Measurements from ENCODE around the gene TET1.
"Not testable (repeated sequence)": the region's sequence is repeated elsewhere in the genome, so short reads cannot be mapped to it uniquely, and the experiment has no call there.

The TET1 gene

GRCh38 chr10:68560186-68560942, at the start of gene TET1:
TSS of gene TET1 (plus strand) at chr10:68560337. CDS start at chr10:68572339, 12,002 bp downstream.
- DNase-seq: no peak

GRCh38 chr10:68516216-68516615, 43.9 kb upstream of the TET1 start:
- not testable (repeated sequence) for DNase-seq

- no peak for DNase-seq
Observed at GRCh38 chr10:68516766-68517165, 43.4 kb upstream of the TET1 start.

DNA sequence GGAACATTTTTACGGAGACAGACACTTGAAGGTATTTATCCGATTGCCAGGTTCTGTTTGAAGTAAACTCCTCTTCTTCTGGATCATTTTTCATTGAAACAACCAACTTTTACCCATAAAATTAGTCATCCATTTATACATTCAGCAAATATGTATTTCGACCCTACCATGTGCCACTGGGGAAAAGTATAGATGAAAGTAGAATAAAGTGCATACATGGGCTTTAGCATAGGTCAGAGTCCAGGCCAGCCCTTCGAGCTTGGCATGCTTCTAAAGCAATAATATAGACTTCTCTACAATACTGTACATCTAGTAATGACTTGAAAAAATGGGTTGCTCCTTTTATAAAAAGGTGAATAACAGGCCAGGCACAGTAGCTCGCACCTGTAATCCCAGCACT, 42.9 kb upstream of the TET1 start:
- no peak for DNase-seq

DNA sequence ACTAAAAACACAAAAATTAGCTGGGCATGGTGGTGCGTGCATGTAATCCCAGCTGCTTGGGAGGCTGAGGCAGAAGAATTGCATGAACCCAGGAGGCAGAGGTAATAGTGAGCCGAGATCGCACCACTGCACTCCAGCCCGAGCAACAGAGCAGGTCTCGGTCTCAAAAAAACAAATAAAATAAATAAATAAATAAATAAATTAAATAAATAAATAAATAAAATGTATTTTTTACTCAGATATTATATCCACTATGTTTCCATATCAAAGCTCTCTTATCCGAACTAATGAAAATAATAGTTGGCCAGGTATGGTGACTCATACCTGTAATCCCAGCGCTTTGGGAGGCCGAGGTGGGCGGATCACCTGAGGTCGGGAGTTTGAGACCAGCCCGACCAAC, 41.5 kb upstream of the TET1 start:
- DNase-seq: not testable (repeated sequence)

GRCh38 chr10:68525490-68526038, 34.6 kb upstream of the TET1 start:
- not testable (repeated sequence) for DNase-seq

GRCh38 chr10:68526634-68527307, 33.4 kb upstream of the TET1 start:
- DNase-seq: no peak

DNA sequence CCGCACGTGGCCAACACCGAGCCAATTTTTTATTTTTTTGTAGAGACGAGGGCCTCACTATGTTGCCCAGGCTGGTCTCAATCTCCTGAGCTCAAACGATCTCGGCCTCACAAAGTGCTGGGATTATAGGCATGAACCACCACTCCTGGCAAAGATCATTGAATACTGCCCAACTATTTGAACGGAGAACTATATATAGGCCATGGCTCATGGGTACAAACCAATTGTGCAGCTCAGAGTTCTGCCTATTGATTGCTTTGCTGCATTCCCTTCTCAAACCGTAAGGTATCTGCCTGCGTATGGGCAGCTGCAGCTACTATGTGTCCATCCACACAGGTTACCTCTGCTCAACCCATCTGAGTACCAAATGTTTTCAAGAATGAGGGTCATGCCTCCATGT, 23.2 kb upstream of the TET1 start:
- no peak for DNase-seq

GRCh38 chr10:68537796-68538195, 22.3 kb upstream of the TET1 start:
- DNase-seq: no peak

- no peak for DNase-seq
Observed at GRCh38 chr10:68543004-68543918, 16.9 kb upstream of the TET1 start.

DNA sequence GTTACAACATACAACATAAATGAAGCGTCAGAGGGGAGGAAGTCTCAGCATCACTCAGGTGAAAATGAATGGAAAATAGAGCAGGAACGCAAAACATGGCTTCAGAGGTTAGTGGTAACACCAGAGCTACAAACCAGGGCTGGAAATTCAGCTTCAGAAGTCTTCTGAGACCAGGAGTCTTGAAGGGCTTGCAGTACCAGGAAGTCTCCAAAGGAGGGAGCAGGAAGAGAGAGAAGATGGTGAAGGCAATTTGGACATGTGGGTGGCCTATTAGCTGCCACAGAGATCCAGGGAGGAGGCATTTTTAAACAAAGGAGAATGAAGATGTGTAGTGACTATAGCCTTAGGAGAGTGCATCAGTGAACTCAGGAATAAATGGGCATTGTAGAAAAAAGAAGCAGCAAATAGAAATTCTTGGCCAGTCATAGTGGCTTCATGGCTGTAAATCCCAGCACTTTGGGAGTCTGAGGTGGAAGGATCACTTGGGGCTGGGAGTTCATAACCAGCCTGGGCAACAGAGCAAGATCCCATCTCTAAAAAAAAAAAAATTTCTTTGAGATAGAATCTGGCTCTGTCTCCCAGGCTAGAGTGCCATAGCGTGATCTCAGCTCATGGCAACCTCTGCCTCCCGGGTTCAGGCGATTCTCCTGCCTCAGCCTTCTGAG, 9.3 kb upstream of the TET1 start:
- DNase-seq: no peak

- DNase-seq: no peak
Observed at GRCh38 chr10:68553138-68553537, 7.0 kb upstream of the TET1 start.

GRCh38 chr10:68553599-68553998, 6.5 kb upstream of the TET1 start:
- no peak for DNase-seq

DNA sequence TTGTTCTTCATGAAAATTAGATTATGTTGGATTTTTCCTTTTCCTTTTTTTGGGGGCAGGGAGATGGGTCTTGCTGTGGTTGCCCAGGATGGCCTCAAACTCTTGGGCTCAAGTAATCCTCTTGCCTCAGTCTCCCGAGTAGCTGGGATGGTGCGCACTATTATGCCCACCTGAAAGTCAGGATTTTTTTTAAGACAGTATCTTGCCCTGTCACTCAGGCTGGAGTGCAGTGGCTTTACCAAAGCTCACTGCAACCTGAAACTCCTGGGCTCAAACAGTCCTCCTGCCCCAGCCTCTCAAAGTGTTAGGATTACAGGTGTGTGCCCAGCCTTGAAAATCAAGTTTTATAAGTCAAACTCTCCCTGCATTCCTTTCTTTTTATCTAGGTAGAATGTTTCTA, 1.7 kb upstream of the TET1 start:
- DNase-seq: no peak

DNA sequence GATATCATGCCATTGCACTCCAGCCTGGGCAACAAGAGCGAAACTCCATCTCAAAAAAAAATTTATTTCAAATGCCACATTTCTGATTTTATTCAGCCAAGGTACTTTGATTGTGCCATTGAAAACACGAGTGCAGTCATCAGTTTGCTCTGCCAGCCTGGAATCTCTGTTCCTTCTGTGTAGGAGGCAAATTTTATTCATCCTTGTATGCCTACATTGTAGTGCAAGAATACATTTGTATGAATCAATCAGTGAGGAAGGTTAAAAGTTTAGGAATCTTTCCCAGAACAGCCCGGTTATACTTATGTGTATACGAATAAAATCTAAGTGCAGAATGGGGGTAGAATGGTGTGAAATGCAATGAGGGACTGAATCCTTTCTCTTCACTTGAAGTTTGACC, 886 bp upstream of the TET1 start:
- DNase-seq: no peak

DNA sequence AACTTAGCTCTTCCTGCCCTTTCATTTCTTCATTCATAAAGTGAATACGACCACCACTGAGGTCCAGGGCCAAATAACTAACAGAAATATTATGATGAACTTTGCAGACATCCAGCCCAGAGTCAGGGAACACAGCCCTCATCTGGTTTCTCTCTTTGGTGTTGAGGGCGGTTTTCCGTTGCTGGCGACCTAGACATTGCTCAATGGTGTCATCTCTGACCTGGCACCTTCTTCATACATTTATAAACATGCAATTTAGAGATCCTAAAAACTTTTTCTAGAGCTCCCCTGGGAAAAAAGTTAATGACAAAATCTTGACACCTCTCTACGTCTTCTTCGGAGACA, 324 bp upstream of the TET1 start:
- DNase-seq: no peak

- no peak for DNase-seq
Observed at GRCh38 chr10:68560943-68561864, 1.1 kb downstream of the TET1 start.

GRCh38 chr10:68561865-68562649, 1.9 kb downstream of the TET1 start:
- DNase-seq: no peak

- DNase-seq: no peak
Observed at GRCh38 chr10:68562661-68563570, 2.8 kb downstream of the TET1 start.

- no peak for DNase-seq
Observed at GRCh38 chr10:68564712-68565111, 4.6 kb downstream of the TET1 start.
